Measurements from ENCODE around the gene CNIH1.

CNIH1 gene

DNA sequence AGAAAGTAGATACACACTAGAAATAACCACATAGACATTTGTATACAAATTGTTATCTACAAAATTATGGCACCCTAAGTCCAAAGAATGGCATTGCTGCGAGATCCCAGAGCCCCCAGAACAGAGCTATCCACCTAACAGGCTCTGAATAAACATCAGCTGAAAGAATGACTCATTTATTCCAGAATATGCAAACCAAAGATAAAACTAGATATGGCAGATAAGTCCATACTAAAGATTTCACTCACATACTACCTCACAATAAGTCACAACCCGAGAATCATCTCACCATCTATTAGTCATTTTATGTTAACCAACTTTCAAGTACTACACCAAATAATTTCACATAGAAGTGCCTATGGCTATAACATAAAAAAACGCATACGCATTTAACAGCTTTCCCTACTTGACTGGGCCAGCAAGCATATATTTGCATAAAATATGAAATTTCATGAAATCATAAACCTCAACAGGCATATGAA, 5.6 kb downstream of the CNIH1 start:
- Histone ChIP-seq H3K4me1 (peaks cover 3% of the 10 kb centered on the region; the same call in 1 of the 2 replicates), H3K27me3 (no peaks in the 10 kb centered on the region), H3K4me3 (ENCODE audit: low read depth, low read length) (no peak overlapping the region), H3K9me3 (no peaks in the 10 kb centered on the region), H3K36me3 (peaks cover 18% of the 10 kb centered on the region)
- DNase-seq, result no peak
- TF ChIP-seq, protein P1, sequence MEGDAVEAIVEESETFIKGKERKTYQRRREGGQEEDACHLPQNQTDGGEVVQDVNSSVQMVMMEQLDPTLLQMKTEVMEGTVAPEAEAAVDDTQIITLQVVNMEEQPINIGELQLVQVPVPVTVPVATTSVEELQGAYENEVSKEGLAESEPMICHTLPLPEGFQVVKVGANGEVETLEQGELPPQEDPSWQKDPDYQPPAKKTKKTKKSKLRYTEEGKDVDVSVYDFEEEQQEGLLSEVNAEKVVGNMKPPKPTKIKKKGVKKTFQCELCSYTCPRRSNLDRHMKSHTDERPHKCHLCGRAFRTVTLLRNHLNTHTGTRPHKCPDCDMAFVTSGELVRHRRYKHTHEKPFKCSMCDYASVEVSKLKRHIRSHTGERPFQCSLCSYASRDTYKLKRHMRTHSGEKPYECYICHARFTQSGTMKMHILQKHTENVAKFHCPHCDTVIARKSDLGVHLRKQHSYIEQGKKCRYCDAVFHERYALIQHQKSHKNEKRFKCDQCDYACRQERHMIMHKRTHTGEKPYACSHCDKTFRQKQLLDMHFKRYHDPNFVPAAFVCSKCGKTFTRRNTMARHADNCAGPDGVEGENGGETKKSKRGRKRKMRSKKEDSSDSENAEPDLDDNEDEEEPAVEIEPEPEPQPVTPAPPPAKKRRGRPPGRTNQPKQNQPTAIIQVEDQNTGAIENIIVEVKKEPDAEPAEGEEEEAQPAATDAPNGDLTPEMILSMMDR (IDR thresholded peaks at IDR 0.05; ENCODE audit: low read depth, low read length), result no peak

GRCh38 chr14:54428527-54428926, 12.6 kb downstream of the CNIH1 start:
- peaks cover 57% of the 10 kb centered on the region for H3K36me3 ChIP-seq
- H3K27me3 ChIP-seq, result no peaks in the 10 kb centered on the region

DNA sequence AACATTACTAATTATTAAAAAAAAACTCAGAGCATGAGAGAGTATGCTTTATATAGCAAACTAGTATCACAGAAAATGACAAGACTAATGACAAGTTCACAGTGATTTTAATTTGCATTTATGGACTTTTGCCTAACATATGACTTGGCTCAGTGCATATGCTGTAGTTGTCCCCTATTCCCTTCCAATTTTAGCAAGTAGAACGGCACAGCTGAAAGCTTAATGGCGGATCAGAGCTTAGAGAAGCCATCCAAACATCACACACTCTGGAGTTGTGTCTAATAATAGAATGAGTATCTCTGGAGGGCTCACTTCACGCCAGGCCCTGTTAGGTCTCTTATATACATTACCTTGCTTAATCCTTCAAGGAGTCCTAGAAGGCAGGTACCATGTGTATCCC, 13.3 kb downstream of the CNIH1 start:
- no peaks in the 10 kb centered on the region for H3K4me1 ChIP-seq
- H3K36me3 ChIP-seq, result peaks cover 58% of the 10 kb centered on the region
- no peaks in the 10 kb centered on the region for H3K9me3 ChIP-seq
- H3K4me3 ChIP-seq (ENCODE audit: low read depth, low read length), result no peak overlapping the region
- no peak for DNase-seq
- H3K27me3 ChIP-seq, result no peaks in the 10 kb centered on the region
- TF ChIP-seq, protein P1 (IDR thresholded peaks at IDR 0.05; ENCODE audit: low read depth, low read length), result no peak

More at GRCh38 chr14:54428527-54428926, 12.6 kb downstream of the CNIH1 start:
- Histone ChIP-seq H3K4me1 (no peaks in the 10 kb centered on the region), H3K9me3 (no peaks in the 10 kb centered on the region), H3K4me3 (ENCODE audit: low read depth, low read length) (no peak overlapping the region)
- TF ChIP-seq, protein P1 (IDR thresholded peaks at IDR 0.05; ENCODE audit: low read depth, low read length), result no peak
- no peak for DNase-seq

GRCh38 chr14:54425537-54426274, 15.5 kb downstream of the CNIH1 start:
- DNase-seq, result no peak
- peaks cover 51% of the 10 kb centered on the region for H3K36me3 ChIP-seq
- TF ChIP-seq, protein P1 (IDR thresholded peaks at IDR 0.05; ENCODE audit: low read depth, low read length), result no peak
- no peak overlapping the region for H3K4me3 ChIP-seq (ENCODE audit: low read depth, low read length)
- no peaks in the 10 kb centered on the region for H3K9me3 ChIP-seq
- no peaks in the 10 kb centered on the region for H3K4me1 ChIP-seq
- H3K27me3 ChIP-seq, result no peaks in the 10 kb centered on the region

DNA sequence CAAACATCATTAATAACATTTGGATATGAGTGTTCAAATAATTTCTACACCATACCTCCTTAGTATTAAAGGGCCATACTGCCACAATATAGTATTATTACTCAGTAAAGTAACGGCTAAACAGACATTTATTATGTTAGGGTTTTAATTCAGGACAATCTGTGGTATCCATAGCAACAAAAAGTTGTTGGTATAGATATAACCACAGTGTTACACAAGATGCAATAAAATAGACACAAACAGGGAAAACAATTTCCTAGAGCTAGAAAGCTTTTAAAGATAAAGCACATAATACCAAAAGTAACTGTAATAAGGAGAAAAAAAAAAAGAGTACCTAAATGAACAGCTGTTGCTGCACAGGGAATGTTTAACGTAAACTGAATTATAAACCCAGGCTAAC, 16.1 kb downstream of the CNIH1 start:
- Histone ChIP-seq H3K27me3 (no peaks in the 10 kb centered on the region), H3K4me3 (ENCODE audit: low read depth, low read length) (no peak overlapping the region), H3K4me1 (no peaks in the 10 kb centered on the region), H3K36me3 (peaks cover 49% of the 10 kb centered on the region), H3K9me3 (no peaks in the 10 kb centered on the region)
- TF ChIP-seq, protein P1 (IDR thresholded peaks at IDR 0.05; ENCODE audit: low read depth, low read length), result no peak
- DNase-seq, result no peak

GRCh38 chr14:54424479-54424901, 16.7 kb downstream of the CNIH1 start:
- TF ChIP-seq, protein P1 (IDR thresholded peaks at IDR 0.05; ENCODE audit: low read depth, low read length), result no peak
- Histone ChIP-seq H3K27me3 (no peaks in the 10 kb centered on the region), H3K4me3 (ENCODE audit: low read depth, low read length) (no peak overlapping the region), H3K36me3 (peaks cover 43% of the 10 kb centered on the region), H3K4me1 (no peaks in the 10 kb centered on the region), H3K9me3 (no peaks in the 10 kb centered on the region)
- DNase-seq, result no peak
